COLO668 (cell line): Measurements from ENCODE around the gene PDGFRA.

Source experiments
- DNase-seq: peaks from one replicate; lab custom pipeline; 2025; ENCODE audit not compliant: unreplicated experiment; lab: John Stamatoyannopoulos, UW

Gene PDGFRA

DNA sequence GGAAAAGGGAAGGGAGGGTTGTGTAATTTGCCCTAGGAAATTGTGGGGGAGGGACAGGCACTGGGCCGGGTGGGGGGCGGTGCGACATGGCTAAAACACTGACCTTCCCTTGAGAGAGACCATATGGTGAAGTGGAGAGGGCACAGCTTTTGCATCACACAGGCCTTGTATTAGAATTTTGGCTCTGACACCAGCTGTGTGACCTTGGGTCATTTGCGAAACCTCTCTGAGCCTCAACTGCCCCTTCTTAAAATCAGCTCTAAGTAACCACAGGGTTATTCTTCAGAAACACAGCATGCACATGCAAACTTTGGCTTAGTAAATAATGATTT, 25.8 kb downstream of the PDGFRA start:
- DNase-seq = no peak

DNA sequence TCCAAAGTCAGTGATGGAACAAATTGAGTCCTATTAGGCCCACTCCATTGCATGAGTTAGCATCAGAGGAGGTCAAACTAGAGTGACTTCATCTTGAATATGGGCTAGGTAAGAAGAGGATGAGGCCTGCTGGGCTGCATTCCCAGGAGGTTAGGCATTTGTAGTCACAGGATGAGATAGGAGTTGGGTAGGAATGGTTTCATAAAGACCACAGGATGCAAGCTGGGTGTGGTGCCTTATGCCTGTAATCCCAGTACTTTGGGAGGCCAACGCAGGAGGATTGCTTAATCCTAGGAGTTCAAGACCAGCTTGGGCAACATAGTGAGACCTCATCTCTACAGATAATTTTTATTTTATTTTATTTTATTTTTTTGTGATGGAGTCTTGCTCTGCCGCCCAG, 26.8 kb downstream of the PDGFRA start:
- no peak for DNase-seq

DNA sequence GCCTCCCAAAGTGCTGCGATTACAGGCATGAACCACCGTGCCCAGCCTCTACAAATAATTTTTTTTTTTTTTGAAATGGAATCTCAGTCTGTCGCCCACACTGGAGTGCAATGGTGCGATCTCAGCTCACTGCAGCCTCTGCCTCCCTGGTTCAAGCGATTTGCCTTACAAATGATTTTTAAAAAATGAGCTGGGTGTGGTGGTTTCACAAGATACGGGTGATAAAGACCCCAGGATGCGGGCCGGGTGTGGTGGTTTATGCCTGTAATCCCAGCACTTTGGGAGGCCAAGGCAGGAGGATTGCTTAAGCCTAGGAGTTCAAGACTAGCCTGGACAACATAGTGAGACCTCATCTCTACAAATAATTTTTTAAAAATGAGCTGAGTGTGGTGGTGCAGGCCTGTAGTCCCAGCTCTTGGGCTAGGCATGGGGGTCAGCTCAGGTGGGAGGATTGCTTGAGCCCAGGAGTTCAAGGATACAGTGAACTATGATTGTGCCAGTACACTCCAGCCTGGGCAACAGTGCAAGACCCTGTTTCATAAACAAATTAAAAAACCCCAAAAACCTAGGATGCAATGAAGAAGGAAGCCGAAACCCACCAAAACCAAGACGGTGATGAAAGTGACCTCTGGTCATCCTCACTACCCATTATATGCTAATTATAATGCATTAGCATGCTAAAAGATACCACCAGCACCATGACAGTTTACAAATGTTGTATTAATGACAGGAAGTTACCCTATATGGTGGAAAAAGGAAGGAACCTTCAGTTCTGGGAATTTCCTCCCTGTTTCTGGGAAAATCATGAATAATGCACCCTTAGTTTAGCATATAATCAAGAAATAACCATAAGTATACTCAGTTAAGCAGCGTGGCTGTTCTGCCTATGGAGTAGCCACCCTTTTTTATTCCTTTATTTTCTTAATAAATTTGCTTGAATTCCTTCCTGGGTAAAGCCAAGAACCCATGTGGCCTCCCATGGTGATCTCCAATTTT, 27.7 kb downstream of the PDGFRA start:
- no peak for DNase-seq

DNA sequence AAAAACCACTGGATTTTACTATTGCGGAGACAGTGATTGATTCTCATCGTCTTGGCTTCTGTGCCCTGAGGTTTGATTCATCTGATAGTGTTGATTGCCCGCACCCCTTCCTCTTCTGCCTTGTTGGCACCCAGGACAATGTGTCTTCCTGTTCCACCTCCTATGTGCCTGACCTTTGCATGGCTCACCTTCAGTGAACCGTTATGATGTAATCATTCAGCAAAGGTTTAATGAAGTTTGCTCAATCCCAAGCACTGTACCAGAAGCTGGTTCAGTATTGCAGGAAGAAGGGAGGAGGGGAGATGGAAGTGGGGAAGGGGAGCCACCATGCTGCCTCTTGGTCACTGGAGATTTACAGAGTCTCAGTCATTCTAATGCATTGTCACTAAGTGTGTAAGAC, 36.3 kb downstream of the PDGFRA start:
- DNase-seq = no peak

DNA sequence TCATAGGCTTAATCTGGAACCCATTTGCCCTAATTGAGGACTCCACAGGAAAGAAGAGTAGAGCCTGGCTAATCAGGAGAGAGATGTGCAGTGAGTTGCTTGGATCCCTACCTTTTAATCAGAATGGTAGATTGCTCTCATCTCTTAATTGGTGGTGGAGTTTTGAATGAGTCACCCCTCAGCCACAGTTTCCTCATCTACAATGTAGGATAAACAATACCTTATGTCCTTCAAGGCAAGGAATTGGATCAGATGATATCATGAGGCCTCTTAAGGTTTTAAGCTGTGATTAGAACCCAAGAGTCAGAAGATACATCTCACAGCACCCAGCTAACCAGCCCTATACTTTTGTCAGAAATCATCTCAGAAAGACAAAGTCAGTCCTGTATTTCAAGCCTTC, 39.1 kb downstream of the PDGFRA start:
- DNase-seq = no peak

DNA sequence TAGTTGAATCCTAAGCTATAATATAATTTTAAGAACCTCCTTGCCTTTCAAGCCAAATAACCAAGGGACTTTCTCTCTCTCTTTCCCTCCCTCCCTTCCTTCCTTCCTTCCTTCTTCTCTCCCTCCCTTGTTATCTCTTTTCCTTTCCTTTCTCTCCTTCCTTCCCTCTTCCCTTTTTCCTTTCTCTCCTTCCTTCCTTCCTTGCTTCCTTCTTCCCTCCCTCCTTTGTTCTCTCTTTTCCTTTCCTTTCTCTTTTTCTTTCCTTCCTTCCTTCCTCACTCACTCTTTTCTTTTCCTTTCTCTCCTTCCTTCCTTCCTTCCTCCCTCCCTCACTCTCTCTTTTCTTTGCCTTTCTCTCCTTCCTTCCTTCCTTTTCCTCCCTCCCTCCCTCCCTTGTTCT, 42.4 kb downstream of the PDGFRA start:
- no peak for DNase-seq

DNA sequence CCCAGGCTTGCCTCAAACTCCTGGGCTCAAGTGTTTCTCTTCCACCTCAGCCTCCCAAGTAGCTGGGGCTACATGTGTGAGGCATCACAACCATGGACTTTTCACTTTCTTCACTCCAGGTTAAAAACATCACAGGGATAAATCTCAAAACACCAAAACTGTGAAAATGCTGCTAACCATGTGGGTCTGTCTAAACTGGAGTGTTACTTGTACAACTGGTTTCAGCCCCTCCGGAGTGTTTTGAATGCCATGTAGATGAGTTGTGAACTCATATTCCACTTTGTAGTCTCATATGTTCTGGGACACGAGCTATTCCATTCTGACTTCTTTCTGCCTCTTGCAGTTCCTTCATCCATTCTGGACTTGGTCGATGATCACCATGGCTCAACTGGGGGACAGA, 43.0 kb downstream of the PDGFRA start:
- DNase-seq = no peak

DNA sequence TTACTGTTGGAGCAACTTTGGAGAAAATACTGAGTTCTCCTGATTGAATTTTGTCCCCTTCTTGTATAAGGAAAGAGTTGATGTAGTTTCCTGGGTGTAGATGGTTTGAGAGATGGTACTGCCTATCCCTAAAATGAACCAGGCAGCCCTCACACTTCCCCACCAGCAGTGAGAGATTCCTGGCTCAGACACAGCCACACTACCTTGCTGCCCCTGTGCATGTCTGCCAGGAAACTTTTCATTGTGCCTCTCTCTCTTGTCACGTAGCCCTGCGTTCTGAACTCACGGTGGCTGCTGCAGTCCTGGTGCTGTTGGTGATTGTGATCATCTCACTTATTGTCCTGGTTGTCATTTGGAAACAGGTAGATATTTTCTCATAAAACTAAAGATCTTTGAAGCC, 45.2 kb downstream of the PDGFRA start:
- no peak for DNase-seq

DNA sequence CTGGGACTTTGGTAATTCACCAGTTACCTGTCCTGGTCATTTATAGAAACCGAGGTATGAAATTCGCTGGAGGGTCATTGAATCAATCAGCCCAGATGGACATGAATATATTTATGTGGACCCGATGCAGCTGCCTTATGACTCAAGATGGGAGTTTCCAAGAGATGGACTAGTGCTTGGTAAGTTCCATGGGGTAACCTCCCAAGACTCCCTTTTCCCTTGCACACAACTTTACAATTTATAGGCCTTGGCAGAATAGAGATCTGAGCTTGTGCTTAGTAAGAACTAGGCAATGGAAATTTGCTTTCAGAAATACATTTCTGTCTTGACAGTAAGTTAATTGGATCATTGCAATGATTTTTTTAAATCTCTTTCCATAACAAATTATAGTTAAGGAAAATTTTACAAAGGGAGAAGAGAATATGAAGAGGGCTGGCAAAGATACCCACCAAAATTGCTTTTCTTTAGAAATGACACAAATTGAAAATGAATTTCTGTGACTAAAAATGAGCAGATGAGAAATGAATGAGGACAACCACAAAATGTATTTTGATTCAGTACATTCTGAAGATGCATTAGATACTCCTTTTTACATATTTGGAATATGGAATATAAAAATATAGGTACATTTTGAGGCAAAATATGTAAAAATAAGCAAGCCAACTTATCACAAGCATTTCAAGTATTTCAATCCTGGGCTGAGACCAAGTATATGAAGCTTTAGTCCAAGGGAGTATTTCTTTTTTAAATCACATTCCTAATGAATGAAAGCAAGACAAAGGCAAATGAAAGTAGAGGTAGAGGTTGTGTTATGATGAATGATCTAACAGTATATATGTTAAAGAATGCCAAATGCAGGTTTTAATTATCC, 45.9 kb downstream of the PDGFRA start:
- no peak for DNase-seq

DNA sequence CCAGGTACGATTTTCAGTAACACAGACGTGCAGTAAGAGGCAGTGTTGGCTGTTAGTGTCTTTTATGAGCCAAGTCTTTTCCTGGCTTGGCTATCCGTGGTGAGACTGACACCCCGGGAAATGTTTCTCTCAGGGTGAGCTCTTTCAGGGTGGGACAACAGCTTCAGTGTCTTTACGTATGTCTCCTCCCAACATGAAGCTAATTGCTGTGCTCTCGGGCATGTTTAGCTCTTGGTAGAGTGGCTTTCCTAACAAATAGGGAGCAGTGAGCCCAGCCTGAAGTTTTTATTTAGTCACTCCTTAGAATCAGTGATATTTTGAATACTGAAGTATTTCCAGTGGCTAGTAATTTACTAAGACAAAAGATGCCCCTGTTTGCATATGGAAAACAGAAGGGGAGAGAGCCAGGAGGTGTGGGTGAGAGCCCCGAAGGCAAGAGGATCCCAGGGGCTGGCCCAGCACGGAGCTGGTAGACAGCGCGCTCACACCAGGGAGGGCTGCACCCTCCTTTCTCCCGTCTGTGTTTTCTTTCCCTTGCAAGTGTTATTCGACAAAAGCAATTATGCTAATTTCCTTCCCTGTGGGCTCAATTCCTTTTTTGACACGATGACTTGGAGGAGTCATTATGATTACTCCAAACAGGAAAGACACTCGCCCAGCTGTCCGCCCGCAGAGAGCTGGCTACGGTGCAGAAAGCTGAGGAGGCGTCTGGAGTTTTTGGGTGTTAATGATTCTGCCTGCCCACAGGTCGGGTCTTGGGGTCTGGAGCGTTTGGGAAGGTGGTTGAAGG, 47.7 kb downstream of the PDGFRA start:
- DNase-seq = no peak

DNA sequence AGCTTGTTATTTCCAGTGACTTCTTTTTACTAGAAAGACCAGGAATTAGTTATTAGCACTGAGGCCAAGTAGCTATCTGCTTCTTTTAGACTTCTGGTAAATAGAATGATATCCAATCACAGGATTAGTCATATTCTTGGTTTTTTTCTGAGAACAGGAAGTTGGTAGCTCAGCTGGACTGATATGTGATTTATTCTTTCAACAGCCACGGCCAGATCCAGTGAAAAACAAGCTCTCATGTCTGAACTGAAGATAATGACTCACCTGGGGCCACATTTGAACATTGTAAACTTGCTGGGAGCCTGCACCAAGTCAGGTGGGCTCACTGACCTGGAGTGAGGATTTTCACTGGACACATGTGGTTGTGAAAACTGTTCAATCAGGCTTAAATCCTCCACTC, 48.6 kb downstream of the PDGFRA start:
- DNase-seq = no peak

DNA sequence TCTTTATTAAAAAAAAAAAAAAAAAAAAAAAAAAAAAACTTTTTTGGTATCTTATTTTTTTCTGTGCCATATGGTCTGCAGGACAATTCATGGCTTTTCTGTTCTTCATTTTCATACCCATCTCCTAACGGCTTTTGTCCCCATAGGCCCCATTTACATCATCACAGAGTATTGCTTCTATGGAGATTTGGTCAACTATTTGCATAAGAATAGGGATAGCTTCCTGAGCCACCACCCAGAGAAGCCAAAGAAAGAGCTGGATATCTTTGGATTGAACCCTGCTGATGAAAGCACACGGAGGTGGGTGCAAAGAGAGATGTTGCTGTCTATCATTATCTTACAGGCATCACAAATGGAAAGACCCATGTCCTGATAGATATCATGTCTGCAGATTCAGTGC, 49.1 kb downstream of the PDGFRA start:
- no peak for DNase-seq

DNA sequence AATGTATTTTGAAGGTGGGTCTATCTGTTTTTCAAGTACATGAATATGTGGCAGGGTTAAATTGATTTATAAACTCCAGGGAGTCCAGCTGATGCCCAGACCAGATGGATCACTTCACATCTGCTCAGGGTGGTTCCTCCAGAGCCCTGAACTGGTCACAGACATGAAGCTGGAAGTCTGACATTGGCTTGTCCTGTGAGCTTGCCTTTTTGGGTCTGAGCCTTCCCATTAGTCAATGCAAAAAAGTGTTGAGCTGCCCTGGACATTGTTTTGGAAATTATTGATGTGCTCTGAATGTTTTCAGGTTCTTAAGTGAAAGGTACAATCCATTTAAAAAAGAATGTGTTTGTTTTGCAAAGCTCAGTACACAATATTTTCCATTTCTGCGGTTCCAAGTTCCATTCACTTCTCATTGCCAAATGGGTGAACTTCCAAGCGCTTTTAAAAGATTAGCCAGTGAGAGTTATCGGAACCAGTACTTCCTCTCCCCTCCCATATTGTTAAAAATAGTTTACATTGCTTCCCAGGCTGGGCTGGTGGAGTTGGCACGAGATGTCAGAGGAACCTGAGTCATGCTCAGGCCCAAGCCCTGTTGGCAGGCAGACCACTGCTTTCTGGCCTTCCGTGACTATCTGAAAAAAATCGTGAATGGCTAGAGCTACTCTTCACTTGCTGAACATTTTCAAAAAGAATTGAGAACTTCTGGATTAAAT, 52.1 kb downstream of the PDGFRA start:
- DNase-seq = no peak

DNA sequence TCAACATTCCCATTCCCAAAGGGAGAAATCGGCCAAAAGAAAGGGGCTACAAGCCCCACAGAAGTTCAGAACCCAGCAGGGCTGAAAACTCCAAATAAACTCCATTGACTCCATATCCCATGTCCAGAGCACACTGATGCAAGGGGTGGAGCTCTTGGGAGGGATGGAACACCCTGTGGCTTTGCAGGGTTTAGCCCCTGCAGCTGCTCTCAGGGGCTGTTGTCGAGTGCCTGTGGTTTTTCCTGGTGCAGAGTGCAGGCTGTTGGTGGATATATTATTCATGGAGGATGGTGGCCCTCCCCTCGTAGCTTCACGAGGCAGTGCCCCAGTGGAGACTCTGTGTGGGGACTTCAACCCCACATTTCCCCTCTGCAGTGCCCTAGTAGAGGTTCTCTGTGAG, 53.7 kb downstream of the PDGFRA start:
- no peak for DNase-seq

DNA sequence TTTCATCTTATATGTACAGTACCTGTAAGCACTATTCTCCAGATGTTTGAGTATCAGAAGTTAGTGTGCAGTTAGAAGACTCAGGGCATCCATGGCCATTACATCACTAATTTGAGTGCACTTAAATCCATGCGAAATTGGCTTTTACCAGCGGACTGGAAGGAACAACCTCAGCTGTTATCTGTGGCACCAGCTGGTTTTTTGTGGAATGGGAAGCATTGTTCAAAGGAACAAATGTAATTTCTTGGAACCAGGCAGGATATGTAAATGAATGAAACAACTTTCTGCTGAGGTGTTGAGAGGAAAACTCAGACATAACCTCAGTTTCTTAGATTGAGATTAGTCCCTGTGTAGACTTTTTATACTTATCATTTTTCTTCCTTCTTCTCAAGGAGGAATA, 60.2 kb downstream of the PDGFRA start:
- no peak for DNase-seq

DNA sequence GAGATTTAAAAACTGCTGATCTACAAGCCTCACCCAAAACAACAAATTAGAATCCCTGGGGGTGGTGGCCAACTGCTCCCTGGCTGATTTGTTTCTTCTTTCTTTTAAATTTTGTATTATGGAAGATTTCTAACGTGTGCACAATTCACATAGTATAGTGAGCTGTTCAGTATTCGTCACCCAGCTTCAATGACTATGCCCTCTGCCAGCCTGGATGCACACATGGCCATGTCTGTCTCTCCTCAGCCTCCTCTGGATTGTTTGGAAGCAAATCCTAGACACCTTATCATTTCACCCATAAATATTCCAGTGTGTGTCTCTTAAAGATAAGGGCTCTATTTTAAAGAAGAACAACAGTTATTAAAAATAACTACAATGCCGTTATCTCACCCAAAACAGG, 61.9 kb downstream of the PDGFRA start:
- no peak for DNase-seq

DNA sequence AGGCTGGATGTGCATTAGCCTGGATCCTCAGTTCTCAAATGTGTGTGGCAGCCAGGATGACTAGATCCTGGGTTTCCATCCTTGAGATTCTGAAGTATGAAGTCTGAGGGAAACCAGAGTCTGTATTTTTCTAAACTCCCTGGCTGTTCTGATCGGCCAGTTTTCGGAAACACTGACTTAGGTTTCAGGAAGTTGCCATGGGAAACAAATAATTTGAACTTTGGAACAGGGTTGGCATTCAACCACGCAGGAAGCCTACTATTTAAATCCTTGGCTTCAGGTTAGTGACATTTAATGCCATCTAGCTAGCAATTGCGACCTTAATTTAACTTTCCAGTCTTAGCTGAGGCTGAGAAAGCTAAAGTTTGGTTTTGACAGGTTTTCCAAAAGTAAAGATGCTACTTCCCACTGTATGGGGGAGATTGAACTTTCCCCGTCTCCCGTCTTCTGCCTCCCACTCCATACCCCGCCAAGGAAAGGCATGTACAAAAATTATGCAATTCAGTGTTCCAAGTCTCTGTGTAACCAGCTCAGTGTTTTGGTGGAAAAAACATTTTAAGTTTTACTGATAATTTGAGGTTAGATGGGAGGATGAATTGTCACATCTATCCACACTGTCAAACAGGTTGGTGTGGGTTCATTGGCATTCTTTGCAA, 67.6 kb downstream of the PDGFRA start:
- DNase-seq = no peak

DNA sequence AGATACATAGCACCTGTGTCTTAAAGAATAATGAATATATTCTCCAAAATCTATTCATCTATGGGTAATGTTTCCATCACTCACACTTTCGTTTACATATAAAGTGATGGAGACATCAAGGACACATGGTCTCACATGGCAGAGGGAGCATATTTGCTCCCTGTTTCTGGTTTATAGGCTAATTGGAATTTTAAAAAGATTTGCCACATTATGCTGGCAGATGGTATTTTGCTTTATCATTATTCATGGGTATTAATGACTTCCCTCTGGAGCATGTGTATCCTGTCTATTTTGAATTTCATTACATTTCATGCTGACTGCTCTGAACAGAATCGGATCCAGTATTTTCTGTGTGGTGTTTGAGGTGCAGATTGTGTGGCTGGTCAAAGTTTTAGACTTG, 79.0 kb downstream of the PDGFRA start:
- DNase-seq = no peak

DNA sequence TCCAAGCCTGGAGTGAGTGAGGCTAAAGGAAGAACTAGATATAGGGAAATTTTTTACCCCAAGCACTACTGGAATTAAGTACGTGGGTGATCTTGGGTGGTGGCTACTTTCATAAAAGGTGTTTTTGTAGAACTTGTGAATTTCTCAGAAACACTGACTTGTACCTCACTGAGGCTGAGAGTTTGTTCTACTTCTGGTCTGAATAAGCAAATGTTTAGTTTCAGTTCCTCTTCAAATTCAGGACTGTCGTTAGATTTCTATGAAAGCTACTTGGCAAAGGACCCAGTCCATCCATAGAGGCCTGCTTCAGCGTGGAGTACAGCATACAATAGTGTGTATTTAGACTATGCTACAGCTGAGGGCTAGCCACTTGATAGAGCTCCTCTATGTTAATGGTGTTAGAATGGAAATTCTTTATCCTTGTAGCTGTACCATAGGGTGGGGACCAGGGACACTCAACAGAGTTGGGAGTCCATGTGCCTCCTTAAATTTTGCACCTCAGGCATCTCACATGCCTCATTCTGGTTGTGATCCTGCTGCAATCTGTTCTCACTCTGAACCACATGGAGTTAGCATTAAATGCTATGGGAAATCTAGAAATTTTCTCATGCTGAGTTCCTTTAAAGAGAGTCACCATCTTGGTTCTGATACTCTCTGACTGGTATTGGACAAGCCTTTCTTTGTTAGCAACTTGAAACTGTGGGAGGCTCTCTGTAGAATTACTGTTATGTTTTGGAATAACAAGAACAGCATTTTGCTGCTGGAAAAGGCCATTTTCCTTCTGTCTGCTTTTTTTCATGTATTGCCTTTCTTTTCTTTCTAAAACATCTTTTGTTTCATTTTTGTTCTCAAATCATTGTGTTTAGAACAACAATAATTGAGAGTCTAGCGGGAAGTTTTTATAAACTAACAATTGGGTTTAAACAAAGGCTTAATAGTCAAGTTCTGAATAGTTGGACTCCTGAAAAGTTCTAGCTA, 86.8 kb downstream of the PDGFRA start:
- no peak for DNase-seq
